ENCODE data around the gene MARCHF10. TPM values are rescaled to one million over a fixed set of nuclear protein-coding genes. Genes with fewer than 3 reads are reported as not detected.

MARCHF10 gene
- total RNA-seq, 4 donors from 2014 or later: 0.33 to 0.52 (median 0.42) TPM; not detected in 1

DNA sequence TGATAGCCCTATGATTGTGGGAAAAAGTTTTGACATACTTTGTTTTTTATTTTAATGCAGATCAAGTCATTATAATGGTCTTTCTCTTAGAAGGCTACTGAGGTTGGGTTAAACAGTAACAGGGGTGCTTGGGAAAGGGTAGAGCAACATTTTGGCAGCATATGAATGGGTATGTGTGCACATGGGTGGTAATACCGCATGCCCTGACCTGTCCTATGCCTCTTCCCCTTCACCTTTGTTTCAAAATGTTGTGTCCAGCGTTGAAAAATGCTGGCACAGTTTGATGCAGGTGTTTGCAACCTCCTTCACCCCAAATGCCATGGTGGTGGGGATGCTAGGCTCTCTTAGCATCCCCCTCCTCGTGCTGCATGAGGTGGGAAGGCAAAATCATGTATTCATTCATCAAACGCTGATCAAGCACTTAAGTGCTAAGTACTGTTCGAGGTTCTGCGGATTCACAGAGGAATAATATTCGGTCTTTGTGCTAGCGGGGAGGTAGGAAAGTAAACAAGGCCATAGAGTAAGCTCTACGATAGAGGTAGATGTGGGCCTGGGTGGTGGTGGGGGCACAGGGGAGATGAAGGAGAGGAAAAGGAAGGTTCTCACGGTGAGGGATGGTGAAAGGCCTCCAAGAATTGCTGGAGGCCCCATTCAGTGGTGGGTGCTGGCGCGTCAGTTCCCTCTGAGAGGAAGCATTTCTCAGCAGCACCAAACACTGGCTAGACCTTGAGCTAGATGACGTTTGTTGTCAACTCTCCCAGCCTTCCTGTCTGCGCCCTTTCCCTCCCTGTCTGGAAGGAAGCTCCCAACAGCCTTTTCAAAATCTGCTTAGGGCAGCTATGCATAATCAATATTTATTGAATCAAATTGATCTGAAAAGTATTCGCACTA, 13.3 kb upstream of the MARCHF10 start:
- TF ChIP-seq POLR2A (IDR thresholded peaks at IDR 0.05; ENCODE audit: low read depth) (no peak), POLR2AphosphoS5 (IDR thresholded peaks at IDR 0.05) (no peak), EP300 (IDR thresholded peaks at IDR 0.05) (no peak)
- TF ChIP-seq, protein P1, sequence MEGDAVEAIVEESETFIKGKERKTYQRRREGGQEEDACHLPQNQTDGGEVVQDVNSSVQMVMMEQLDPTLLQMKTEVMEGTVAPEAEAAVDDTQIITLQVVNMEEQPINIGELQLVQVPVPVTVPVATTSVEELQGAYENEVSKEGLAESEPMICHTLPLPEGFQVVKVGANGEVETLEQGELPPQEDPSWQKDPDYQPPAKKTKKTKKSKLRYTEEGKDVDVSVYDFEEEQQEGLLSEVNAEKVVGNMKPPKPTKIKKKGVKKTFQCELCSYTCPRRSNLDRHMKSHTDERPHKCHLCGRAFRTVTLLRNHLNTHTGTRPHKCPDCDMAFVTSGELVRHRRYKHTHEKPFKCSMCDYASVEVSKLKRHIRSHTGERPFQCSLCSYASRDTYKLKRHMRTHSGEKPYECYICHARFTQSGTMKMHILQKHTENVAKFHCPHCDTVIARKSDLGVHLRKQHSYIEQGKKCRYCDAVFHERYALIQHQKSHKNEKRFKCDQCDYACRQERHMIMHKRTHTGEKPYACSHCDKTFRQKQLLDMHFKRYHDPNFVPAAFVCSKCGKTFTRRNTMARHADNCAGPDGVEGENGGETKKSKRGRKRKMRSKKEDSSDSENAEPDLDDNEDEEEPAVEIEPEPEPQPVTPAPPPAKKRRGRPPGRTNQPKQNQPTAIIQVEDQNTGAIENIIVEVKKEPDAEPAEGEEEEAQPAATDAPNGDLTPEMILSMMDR (IDR thresholded peaks at IDR 0.05): no peak
- peak; percentile 87 for DNase-seq (ENCODE audit: extremely low spot score)
- intact Hi-C loops (cut with DNase I): no loop called here
- H3K9me3 ChIP-seq: no peaks in the 10 kb centered on the region
- H3K4me1 ChIP-seq: peaks cover 10 to 16% (median 12%) of the 10 kb centered on the region in 4 donors
- no peaks in the 10 kb centered on the region for H3K36me3 ChIP-seq
- no peaks in the 10 kb centered on the region for H3K27me3 ChIP-seq
- H3K4me3 ChIP-seq: no peak overlapping the region
- 82% methylated on average over 15 of the region's 15 CpGs for WGBS
- H3K27ac ChIP-seq (replicated peaks in 1 of 4): no peak overlapping the region

DNA sequence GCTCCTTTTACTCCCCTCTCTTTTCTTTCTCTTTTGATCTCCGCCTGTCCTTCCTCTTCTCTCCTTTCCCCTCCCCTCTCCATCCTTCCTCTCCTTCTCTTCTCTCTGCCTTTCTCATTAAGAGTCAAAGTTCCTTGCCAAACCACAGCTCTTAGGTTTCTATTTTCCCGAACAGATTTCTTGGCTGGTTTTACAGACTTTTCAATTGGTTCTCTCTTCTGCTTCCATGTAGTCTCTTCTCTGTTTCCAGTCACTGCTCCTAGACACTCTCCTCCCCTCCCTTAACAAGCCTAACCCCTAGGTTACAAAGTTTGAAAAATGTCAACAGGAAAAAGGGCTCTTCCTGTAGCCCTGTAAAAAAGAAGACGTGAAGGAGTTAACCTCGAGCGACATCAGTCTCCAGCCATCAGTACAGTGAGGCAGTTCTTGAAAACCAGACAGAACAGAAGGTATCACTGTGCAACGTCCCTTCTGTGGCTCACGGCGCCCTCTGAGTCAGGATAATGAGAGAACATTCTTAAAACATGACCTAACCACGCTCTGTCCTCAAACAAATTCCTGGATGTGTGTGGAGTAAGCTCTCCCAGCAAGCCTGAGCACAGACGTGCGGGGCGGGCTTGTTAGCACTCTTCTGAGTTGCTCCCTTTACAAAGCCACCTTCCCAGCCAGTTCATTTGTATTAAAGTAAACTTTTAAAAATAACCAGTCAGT, 11.6 kb upstream of the MARCHF10 start:
- H3K27ac ChIP-seq (replicated peaks in 1 of 4): peak overlapping the region; percentile 32 to 66 (median 56)
- H3K36me3 ChIP-seq: no peaks in the 10 kb centered on the region
- WGBS: 8% methylated on average over 12 of the region's 12 CpGs
- DNase-seq (ENCODE audit: extremely low spot score): peak; percentile 94
- TF ChIP-seq POLR2AphosphoS5 (IDR thresholded peaks at IDR 0.05): peak; percentile 69 to 72
- TF ChIP-seq, protein P1 (IDR thresholded peaks at IDR 0.05): no peak
- no peaks in the 10 kb centered on the region for H3K9me3 ChIP-seq
- H3K27me3 ChIP-seq: no peaks in the 10 kb centered on the region
- peaks cover 10 to 16% (median 12%) of the 10 kb centered on the region in 4 donors for H3K4me1 ChIP-seq
- intact Hi-C loops (cut with DNase I): loop anchor here (10.0 kb wide), 1 partner anchor 145 kb away; the partner anchor contains the start of gene TANC2
- H3K4me3 ChIP-seq: no peak overlapping the region

DNA sequence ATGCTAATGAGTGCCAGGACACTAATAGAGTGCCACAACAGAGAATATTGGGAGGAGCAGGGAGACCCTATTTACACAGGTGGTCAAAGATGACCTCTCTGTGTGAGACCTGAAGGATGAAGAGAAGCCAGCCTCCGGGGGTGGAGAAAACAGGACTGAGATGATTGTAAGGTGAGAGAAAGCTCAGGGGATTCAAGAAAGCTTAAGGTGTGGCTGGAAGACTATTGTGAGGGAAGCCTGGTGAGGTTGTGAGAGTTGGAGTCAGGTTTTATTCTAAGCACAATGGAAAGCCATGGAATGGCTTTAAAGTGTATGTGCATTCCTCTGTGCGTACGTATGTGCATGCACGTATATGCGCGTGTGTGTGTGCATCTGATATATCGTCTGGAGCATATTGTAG, 10.4 kb upstream of the MARCHF10 start:
- H3K36me3 ChIP-seq: no peaks in the 10 kb centered on the region
- intact Hi-C loops (cut with DNase I): loop anchor here (10.0 kb wide), 1 partner anchor 146 kb away; the partner anchor contains the start of gene TANC2
- H3K4me1 ChIP-seq: peaks cover 10 to 16% (median 12%) of the 10 kb centered on the region in 4 donors
- H3K27me3 ChIP-seq: no peaks in the 10 kb centered on the region
- H3K27ac ChIP-seq (replicated peaks in 1 of 4): no peak overlapping the region
- no peak overlapping the region for H3K4me3 ChIP-seq
- DNase-seq (ENCODE audit: extremely low spot score): peak; percentile 50
- TF ChIP-seq, protein P1 (IDR thresholded peaks at IDR 0.05): no peak
- no peak for TF ChIP-seq EP300 (IDR thresholded peaks at IDR 0.05)
- TF ChIP-seq POLR2A (IDR thresholded peaks at IDR 0.05; ENCODE audit: low read depth): no peak
- TF ChIP-seq POLR2AphosphoS5 (IDR thresholded peaks at IDR 0.05): no peak
- H3K9me3 ChIP-seq: peaks cover 0 to 5% (median 1%) of the 10 kb centered on the region in 4 donors
- 91% methylated on average over 7 of the region's 7 CpGs for WGBS

DNA sequence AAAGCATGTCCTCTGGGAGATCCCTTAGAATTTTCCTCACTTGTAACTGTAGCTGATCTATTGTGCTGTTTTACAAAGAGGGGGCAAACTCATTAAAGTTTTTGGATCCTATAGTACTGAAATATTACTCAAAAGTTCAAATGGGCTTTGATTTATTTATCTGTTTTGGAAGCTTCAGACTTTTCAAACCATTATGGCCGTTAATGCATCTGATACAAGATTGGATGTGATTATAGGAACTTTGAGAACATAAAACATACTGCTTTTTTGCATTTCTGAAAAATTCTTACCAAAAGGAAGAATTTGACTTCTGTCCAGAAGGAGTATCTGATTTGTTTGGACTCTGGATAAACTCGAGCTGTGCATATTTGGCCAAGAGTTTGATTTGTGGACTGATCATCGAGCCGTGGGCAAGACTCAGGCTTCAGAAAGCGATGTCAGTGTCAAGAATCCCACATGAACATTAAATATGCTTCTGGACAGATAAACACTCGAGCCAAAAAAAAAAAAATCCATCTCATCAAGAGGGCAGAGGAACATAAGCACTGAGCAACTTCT, 8.2 kb upstream of the MARCHF10 start:
- WGBS: 40% methylated on average over 6 of the region's 6 CpGs
- intact Hi-C loops (cut with DNase I): loop anchor here (10.0 kb wide), 1 partner anchor 148 kb away; the partner anchor contains the start of gene TANC2

More for the DNA sequence above, 8.2 kb upstream of the MARCHF10 start:
- no peaks in the 10 kb centered on the region for H3K36me3 ChIP-seq
- DNase-seq (ENCODE audit: extremely low spot score): no peak
- H3K4me1 ChIP-seq: peaks cover 10 to 16% (median 12%) of the 10 kb centered on the region in 4 donors
- H3K27me3 ChIP-seq: no peaks in the 10 kb centered on the region
- no peak for TF ChIP-seq POLR2A (IDR thresholded peaks at IDR 0.05; ENCODE audit: low read depth)
- TF ChIP-seq POLR2AphosphoS5 (IDR thresholded peaks at IDR 0.05): no peak
- TF ChIP-seq, protein P1 (IDR thresholded peaks at IDR 0.05): no peak
- TF ChIP-seq EP300 (IDR thresholded peaks at IDR 0.05): no peak
- H3K9me3 ChIP-seq: peaks cover 0 to 5% (median 1%) of the 10 kb centered on the region in 4 donors
- H3K27ac ChIP-seq (replicated peaks in 1 of 4): no peak overlapping the region
- no peak overlapping the region for H3K4me3 ChIP-seq
